Measurements from ENCODE around the gene TMEM131.

DNA sequence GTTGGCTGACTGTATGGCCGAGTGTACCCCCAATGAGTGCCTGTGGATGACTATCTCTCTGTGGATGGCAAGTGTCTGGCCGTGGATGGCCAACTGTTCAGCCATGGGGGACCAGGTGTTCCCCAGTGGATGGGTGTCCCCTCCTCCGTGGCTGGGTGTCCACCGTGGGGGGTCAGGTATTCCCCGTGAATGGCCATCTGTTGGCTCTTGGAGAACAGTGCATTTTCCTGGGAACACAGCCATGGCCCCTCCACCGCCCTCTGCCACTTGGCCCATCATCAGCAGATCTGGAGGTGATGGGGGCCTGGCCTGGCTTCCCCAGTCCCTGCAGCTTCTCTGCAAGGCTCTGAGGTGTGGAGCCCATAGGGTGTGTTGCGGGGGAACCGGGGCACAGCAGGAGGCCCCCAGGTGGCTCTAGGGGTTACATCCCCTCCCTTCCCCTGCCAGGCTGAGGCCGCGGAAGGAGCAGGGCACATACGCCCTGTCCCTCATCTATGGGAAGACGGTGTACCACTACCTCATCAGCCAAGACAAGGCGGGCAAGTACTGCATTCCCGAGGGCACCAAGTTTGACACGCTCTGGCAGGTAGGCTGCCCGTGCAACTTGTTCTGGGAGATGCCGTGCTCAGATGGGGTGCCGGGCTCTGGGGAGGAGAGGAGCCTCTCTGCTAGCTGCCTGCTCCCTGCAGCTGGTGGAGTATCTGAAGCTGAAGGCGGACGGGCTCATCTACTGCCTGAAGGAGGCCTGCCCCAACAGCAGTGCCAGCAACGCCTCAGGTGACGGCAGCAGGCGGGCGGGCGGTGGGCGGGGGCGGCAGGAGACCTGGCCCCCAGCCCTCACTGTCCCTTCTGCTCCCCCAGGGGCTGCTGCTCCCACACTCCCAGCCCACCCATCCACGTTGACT, 263.1 kb downstream of the TMEM131 start:
- TF ChIP-seq, protein P1, sequence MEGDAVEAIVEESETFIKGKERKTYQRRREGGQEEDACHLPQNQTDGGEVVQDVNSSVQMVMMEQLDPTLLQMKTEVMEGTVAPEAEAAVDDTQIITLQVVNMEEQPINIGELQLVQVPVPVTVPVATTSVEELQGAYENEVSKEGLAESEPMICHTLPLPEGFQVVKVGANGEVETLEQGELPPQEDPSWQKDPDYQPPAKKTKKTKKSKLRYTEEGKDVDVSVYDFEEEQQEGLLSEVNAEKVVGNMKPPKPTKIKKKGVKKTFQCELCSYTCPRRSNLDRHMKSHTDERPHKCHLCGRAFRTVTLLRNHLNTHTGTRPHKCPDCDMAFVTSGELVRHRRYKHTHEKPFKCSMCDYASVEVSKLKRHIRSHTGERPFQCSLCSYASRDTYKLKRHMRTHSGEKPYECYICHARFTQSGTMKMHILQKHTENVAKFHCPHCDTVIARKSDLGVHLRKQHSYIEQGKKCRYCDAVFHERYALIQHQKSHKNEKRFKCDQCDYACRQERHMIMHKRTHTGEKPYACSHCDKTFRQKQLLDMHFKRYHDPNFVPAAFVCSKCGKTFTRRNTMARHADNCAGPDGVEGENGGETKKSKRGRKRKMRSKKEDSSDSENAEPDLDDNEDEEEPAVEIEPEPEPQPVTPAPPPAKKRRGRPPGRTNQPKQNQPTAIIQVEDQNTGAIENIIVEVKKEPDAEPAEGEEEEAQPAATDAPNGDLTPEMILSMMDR (IDR thresholded peaks at IDR 0.05), result no peak
- no peak for TF ChIP-seq POLR2A (IDR thresholded peaks at IDR 0.05)

Measured in testis (tissue), 2 donors.